ENCODE measurements around the gene TRIM66.

GRCh38 chr11:8682303-8683114 lies at the start of gene TRIM66, which contains the start of gene RPL27A:
- TF ChIP-seq EZH2 (IDR thresholded peaks at IDR 0.05; ENCODE audit: insufficient read depth, low read length), result no peak
- no peak for TF ChIP-seq CTCF (IDR thresholded peaks at IDR 0.05; ENCODE audit: insufficient read depth, low read depth, low read length)

Measured in astrocyte (in vitro differentiated cells and primary cell).